HEK293 (cell line): ENCODE results near the gene AKIRIN2.

Source experiments
- CTCF ChIA-PET: fragments of 350-600 bp; formaldehyde crosslinking; extraction: SDS; loops from one replicate; lab custom pipeline; 2021; ENCODE audit warnings: antibody characterized with exemption; lab: Yijun Ruan, JAX
- POLR2A ChIA-PET: fragments of 300-600 bp; formaldehyde crosslinking; extraction: SDS; loops from one replicate; lab custom pipeline; 2020; ENCODE audit warnings: antibody characterized with exemption, inconsistent platforms; lab: Yijun Ruan, JAX
- H3K27ac ChIP-seq: fragments of 200-500 bp; sonication (Bioruptor generic); 2 replicates; pipeline ENCODE4 v1.5.1; 2014; ENCODE audit warnings: low read depth, low read length, control low read depth, inconsistent platforms; ENCODE audit errors: extremely low read depth
- H3K36me3 ChIP-seq, 2 experiments: fragments of 200-500 bp in 1 of 2; sonication (Bioruptor generic) in 1 of 2; 1 replicate in 1 of 2; 2 replicates in 1 of 2; pipeline ENCODE4 v1.5.1; 2014 to 2017; ENCODE audit warnings: inconsistent platforms in 2 of 2, low read length in 2 of 2; ENCODE audit not compliant: control insufficient read depth in 2 of 2, insufficient read depth in 1 of 2
- H3K4me1 ChIP-seq: fragments of 200-500 bp; sonication (Bioruptor generic); 2 replicates; pipeline ENCODE4 v1.5.1; 2014; ENCODE audit warnings: mild to moderate bottlenecking, low read length, inconsistent platforms; ENCODE audit not compliant: control insufficient read depth, insufficient read depth
- H3K4me3 ChIP-seq: 2 replicates; pipeline ENCODE4 v1.5.1; 2011; ENCODE audit warnings: low read depth, mild to moderate bottlenecking, control low read depth, low read length, moderate library complexity
- H3K9me3 ChIP-seq: fragments of 200-500 bp; sonication (Bioruptor generic); 2 replicates; pipeline ENCODE4 v1.5.1; 2014; ENCODE audit warnings: low read depth, low read length, inconsistent platforms; ENCODE audit not compliant: control insufficient read depth, insufficient read depth
- CTCF ChIP-seq: fragments of 450-650 bp; formaldehyde crosslinking; IDR thresholded peaks from 2 replicates; pipeline ENCODE4 v1.5.1; 2016; ENCODE audit warnings: missing biosample characterization, missing genetic modification characterization
- GLIS2 ChIP-seq: fragments of 450-650 bp; formaldehyde crosslinking; IDR thresholded peaks from 2 replicates; pipeline ENCODE4 v1.5.1; 2016; ENCODE audit warnings: missing biosample characterization, missing genetic modification characterization
- REST ChIP-seq: fragments of 450-650 bp; formaldehyde crosslinking; IDR thresholded peaks from 2 replicates; pipeline ENCODE4 v1.5.1; 2016; ENCODE audit warnings: missing biosample characterization, missing genetic modification characterization
- SALL2 ChIP-seq: fragments of 450-650 bp; formaldehyde crosslinking; IDR thresholded peaks from 2 replicates; pipeline ENCODE4 v1.5.0; 2017; ENCODE audit warnings: missing biosample characterization, mild to moderate bottlenecking, missing genetic modification characterization, borderline replicate concordance
- SCRT1 ChIP-seq: fragments of 450-650 bp; formaldehyde crosslinking; IDR thresholded peaks from 2 replicates; pipeline ENCODE4 v1.5.1; 2016; ENCODE audit warnings: missing biosample characterization, missing genetic modification characterization, borderline replicate concordance
- WT1 ChIP-seq: fragments of 450-650 bp; formaldehyde crosslinking; IDR thresholded peaks from 2 replicates; pipeline ENCODE4 v1.5.1; 2016; ENCODE audit warnings: missing biosample characterization, missing genetic modification characterization
- ZBTB20 ChIP-seq: fragments of 450-650 bp; formaldehyde crosslinking; IDR thresholded peaks from 2 replicates; pipeline ENCODE4 v1.5.1; 2016; ENCODE audit warnings: missing biosample characterization, missing genetic modification characterization
- ZBTB49 ChIP-seq: fragments of 450-650 bp; formaldehyde crosslinking; IDR thresholded peaks from 2 replicates; pipeline ENCODE4 v1.5.1; 2016; ENCODE audit warnings: missing biosample characterization, missing genetic modification characterization, low read depth
- ZFP41 ChIP-seq: fragments of 450-650 bp; formaldehyde crosslinking; IDR thresholded peaks from 2 replicates; pipeline ENCODE4 v1.5.1; 2016; ENCODE audit warnings: missing biosample characterization, missing genetic modification characterization, borderline replicate concordance
- ZNF10 ChIP-seq: fragments of 450-650 bp; formaldehyde crosslinking; IDR thresholded peaks from 2 replicates; pipeline ENCODE4 v1.5.1; 2017; ENCODE audit warnings: missing biosample characterization, missing genetic modification characterization
- ZNF112 ChIP-seq: fragments of 450-650 bp; formaldehyde crosslinking; IDR thresholded peaks from 2 replicates; pipeline ENCODE4 v1.5.0; 2017; ENCODE audit warnings: missing biosample characterization, missing genetic modification characterization
- ZNF302 ChIP-seq: fragments of 450-650 bp; formaldehyde crosslinking; IDR thresholded peaks from 2 replicates; pipeline ENCODE4 v1.5.1; 2016; ENCODE audit warnings: missing biosample characterization, missing genetic modification characterization, low read depth
- ZNF426 ChIP-seq: fragments of 450-650 bp; formaldehyde crosslinking; IDR thresholded peaks from 2 replicates; pipeline ENCODE4 v1.5.1; 2017; ENCODE audit warnings: missing biosample characterization, missing genetic modification characterization, mild to moderate bottlenecking, inconsistent platforms, moderate library complexity
- ZNF544 ChIP-seq: fragments of 450-650 bp; formaldehyde crosslinking; IDR thresholded peaks from 2 replicates; pipeline ENCODE4 v1.5.0; 2017; ENCODE audit warnings: missing biosample characterization, missing genetic modification characterization
- ZNF580 ChIP-seq: fragments of 450-650 bp; formaldehyde crosslinking; IDR thresholded peaks from 2 replicates; pipeline ENCODE4 v1.5.1; 2016; ENCODE audit warnings: missing biosample characterization, missing genetic modification characterization
- ZNF596 ChIP-seq: fragments of 450-650 bp; IDR thresholded peaks from 2 replicates; pipeline ENCODE4 v1.5.0; 2018; ENCODE audit warnings: missing biosample characterization, mild to moderate bottlenecking, missing genetic modification characterization, moderate library complexity
- ZNF654 ChIP-seq: fragments of 450-650 bp; formaldehyde crosslinking; IDR thresholded peaks from 2 replicates; pipeline ENCODE4 v1.5.1; 2016; ENCODE audit warnings: low read depth, missing biosample characterization, missing genetic modification characterization
- ZNF776 ChIP-seq: fragments of 450-650 bp; formaldehyde crosslinking; IDR thresholded peaks from 2 replicates; pipeline ENCODE4 v1.5.0; 2017; ENCODE audit warnings: missing biosample characterization, missing genetic modification characterization, borderline replicate concordance
- ZSCAN5A ChIP-seq: fragments of 450-650 bp; formaldehyde crosslinking; IDR thresholded peaks from 2 replicates; pipeline ENCODE4 v1.5.1; 2016; ENCODE audit warnings: missing biosample characterization, missing genetic modification characterization

The AKIRIN2 gene

GRCh38 chr6:87661503-87661902, 40.5 kb downstream of the AKIRIN2 start:
- no peak for TF ChIP-seq ZBTB49 (tag by site-specific recombination)
- no peak for TF ChIP-seq ZNF596 (tag by site-specific recombination)
- no peak for TF ChIP-seq ZBTB20 (tag by site-specific recombination)
- no peak for TF ChIP-seq SALL2 (tag by site-specific recombination)
- TF ChIP-seq ZNF302 (tag by site-specific recombination): no peak
- no peak for TF ChIP-seq SCRT1 (tag by site-specific recombination)
- no peak for TF ChIP-seq ZNF776 (tag by site-specific recombination)
- no peak for TF ChIP-seq ZNF580 (tag by site-specific recombination)
- no peak for TF ChIP-seq ZNF112 (tag by site-specific recombination)
- no peak for TF ChIP-seq ZSCAN5A (tag by site-specific recombination)
- TF ChIP-seq, all 188 proteins: peak for 0
- H3K27ac ChIP-seq: no peak overlapping the region
- POLR2A ChIA-PET: no interaction called here

GRCh38 chr6:87661016-87661415, 41.0 kb downstream of the AKIRIN2 start:
- no peak for TF ChIP-seq ZFP41 (tag by site-specific recombination)
- TF ChIP-seq ZNF10: no peak
- TF ChIP-seq ZNF654 (tag by site-specific recombination): no peak
- no peak for TF ChIP-seq CTCF (tag by site-specific recombination)
- peaks cover 24 to 64% of the 10 kb centered on the region in 2 experiments for H3K36me3 ChIP-seq
- no peak overlapping the region for H3K4me3 ChIP-seq
- ChIA-PET CTCF (no interaction called here), POLR2A (no interaction called here)
- no peaks in the 10 kb centered on the region for H3K4me1 ChIP-seq
- no peaks in the 10 kb centered on the region for H3K9me3 ChIP-seq
- no peak overlapping the region for H3K27ac ChIP-seq

More at GRCh38 chr6:87661503-87661902, 40.5 kb downstream of the AKIRIN2 start:
- no peaks in the 10 kb centered on the region for H3K4me1 ChIP-seq
- CTCF ChIA-PET: no interaction called here
- no peak overlapping the region for H3K4me3 ChIP-seq
- H3K9me3 ChIP-seq: no peaks in the 10 kb centered on the region
- peaks cover 24 to 65% of the 10 kb centered on the region in 2 experiments for H3K36me3 ChIP-seq

GRCh38 chr6:87660226-87660911, 41.7 kb downstream of the AKIRIN2 start:
- ChIA-PET CTCF (no interaction called here), POLR2A (no interaction called here)
- Histone ChIP-seq H3K27ac (no peak overlapping the region), H3K4me3 (no peak overlapping the region), H3K36me3 (peaks cover 26 to 67% of the 10 kb centered on the region in 2 experiments), H3K9me3 (no peaks in the 10 kb centered on the region), H3K4me1 (no peaks in the 10 kb centered on the region)
- TF ChIP-seq REST (tag by site-specific recombination) (no peak), ZNF544 (tag by site-specific recombination) (no peak), WT1 (tag by site-specific recombination) (no peak), GLIS2 (tag by site-specific recombination) (no peak), ZNF426 (no peak)
